SK-N-SH (cell line): Measurements from ENCODE around the gene KDM1A. TPM values are rescaled to one million over a fixed set of nuclear protein-coding genes. Genes with fewer than 3 reads are reported as not detected.

ENCODE experiments used
- CTCF ChIA-PET: fragments of 300-600, 350-600 bp; formaldehyde crosslinking; extraction: SDS; loops from one replicate; lab custom pipeline; 2021; lab: Yijun Ruan, JAX
- POLR2A ChIA-PET: fragments of 350-600 bp; sonication (Branson Sonifier 250); formaldehyde crosslinking; extraction: SDS; loops from one replicate; lab custom pipeline; 2020; ENCODE audit warnings: antibody characterized with exemption, inconsistent platforms; lab: Yijun Ruan, JAX
- DNase-seq: peaks from one replicate; pipeline ENCODE4 v3.0.0; 2012
- H2AFZ ChIP-seq: fragments of 200-600 bp; sonication (generic); 2 replicates; pipeline ENCODE4 v1.8.1; 2016; ENCODE audit warnings: antibody characterized with exemption, mild to moderate bottlenecking, low read depth
- H3F3A ChIP-seq: fragments of 200-600 bp; sonication (generic); replicated peaks from 2 replicates; pipeline ENCODE3; 2016; ENCODE audit warnings: antibody characterized with exemption, mild to moderate bottlenecking; ENCODE audit not compliant: insufficient read depth
- H3K27ac ChIP-seq, 2 experiments: fragments of 200-500 bp in 1 of 2; fragments of 200-600 bp in 1 of 2; sonication (Bioruptor generic) in 1 of 2; sonication (generic), shearing (Covaris generic) in 1 of 2; 2 replicates each; pipeline versions ENCODE4 v1.5.1 to v1.6.1; 2014 to 2016; ENCODE audit warnings: low read depth in 2 of 2, inconsistent platforms in 1 of 2, low read length in 1 of 2, mild to moderate bottlenecking in 1 of 2, mixed read lengths in 1 of 2
- H3K27me3 ChIP-seq: fragments of 200-600 bp; sonication (generic), shearing (Covaris generic); 2 replicates; pipeline ENCODE4 v1.6.1; 2016; ENCODE audit warnings: mixed run types; ENCODE audit not compliant: insufficient read depth
- H3K36me3 ChIP-seq, 2 experiments: fragments of 200-500 bp in 1 of 2; fragments of 200-600 bp in 1 of 2; sonication (Bioruptor generic) in 1 of 2; sonication (generic) in 1 of 2; replicated peaks in 1 of 2; 2 replicates each; pipeline versions ENCODE3 to v1.5.1; 2014 to 2016; ENCODE audit warnings: low read length in 1 of 2, mild to moderate bottlenecking in 1 of 2; ENCODE audit not compliant: insufficient read depth in 2 of 2, control insufficient read depth in 1 of 2
- H3K4me1 ChIP-seq, 2 experiments: fragments of 200-500 bp in 1 of 2; fragments of 200-600 bp in 1 of 2; sonication (Bioruptor generic) in 1 of 2; sonication (generic), shearing (Covaris generic) in 1 of 2; 2 replicates each; pipeline versions ENCODE4 v1.5.1 to v1.6.1; 2014 to 2016; ENCODE audit warnings: low read depth in 1 of 2, low read length in 1 of 2, mixed run types in 1 of 2; ENCODE audit not compliant: insufficient read depth in 2 of 2, control insufficient read depth in 1 of 2
- H3K4me2 ChIP-seq: fragments of 200-600 bp; sonication (generic), shearing (Covaris generic); 2 replicates; pipeline ENCODE4 v1.6.1; 2017; ENCODE audit warnings: mixed run types
- H3K4me3 ChIP-seq, 2 experiments: fragments of 200-500 bp in 1 of 2; fragments of 200-600 bp in 1 of 2; sonication (Bioruptor generic) in 1 of 2; sonication (generic), shearing (Covaris generic) in 1 of 2; 2 replicates each; pipeline versions ENCODE4 v1.5.1 to v1.8.1; 2014 to 2016; ENCODE audit warnings: low read depth in 2 of 2, inconsistent platforms in 1 of 2, low read length in 1 of 2, mild to moderate bottlenecking in 1 of 2, mixed read lengths in 1 of 2, moderate library complexity in 1 of 2
- H3K79me2 ChIP-seq: fragments of 200-600 bp; sonication (generic); 2 replicates; pipeline ENCODE4 v1.8.1; 2017; ENCODE audit warnings: mild to moderate bottlenecking; ENCODE audit not compliant: insufficient read depth
- H3K9ac ChIP-seq: fragments of 200-600 bp; sonication (generic); 2 replicates; pipeline ENCODE4 v1.6.1; 2017; ENCODE audit warnings: mixed run types
- H3K9me2 ChIP-seq: fragments of 200-600 bp; sonication (generic); 2 replicates; pipeline ENCODE4 v1.6.1; 2017; ENCODE audit warnings: mixed run types
- H3K9me3 ChIP-seq: fragments of 200-600 bp; sonication (generic); 2 replicates; pipeline ENCODE4 v1.6.1; 2017; ENCODE audit warnings: mixed run types, mild to moderate bottlenecking, moderate library complexity
- H4K20me1 ChIP-seq: fragments of 200-600 bp; sonication (generic); 2 replicates; pipeline ENCODE4 v1.6.1; 2017; ENCODE audit warnings: mild to moderate bottlenecking, mixed run types; ENCODE audit not compliant: insufficient read depth
- FOSL2 ChIP-seq: IDR thresholded peaks from 2 replicates; pipeline ENCODE4 v1.4.0; 2012; ENCODE audit warnings: low read depth, mild to moderate bottlenecking, moderate library complexity, borderline replicate concordance
- FOXM1 ChIP-seq: IDR thresholded peaks from 2 replicates; pipeline ENCODE4 v1.4.0; 2012; ENCODE audit warnings: low read depth, mild to moderate bottlenecking
- IRF3 ChIP-seq: fragments of 150-350 bp; IDR thresholded peaks from 2 replicates; pipeline ENCODE4 v1.6.1; 2016; ENCODE audit warnings: mild to moderate bottlenecking, low read depth, low read length
- MEF2A ChIP-seq: IDR thresholded peaks from 2 replicates; pipeline ENCODE4 v1.4.0; 2012; ENCODE audit warnings: low read depth, borderline replicate concordance
- RCOR1 ChIP-seq: fragments of 150-350 bp; IDR thresholded peaks from 2 replicates; pipeline ENCODE4 v1.6.1; 2017; ENCODE audit warnings: antibody characterized with exemption, low read length
- SIN3A ChIP-seq: IDR thresholded peaks from 2 replicates; pipeline ENCODE4 v1.6.1; 2012; ENCODE audit warnings: low read depth, mild to moderate bottlenecking, low read length, moderate library complexity, borderline replicate concordance
- SMC3 ChIP-seq: IDR thresholded peaks from 2 replicates; pipeline ENCODE4 v1.6.1; 2012; ENCODE audit warnings: low read depth, low read length, improper control_type of control experiment
- YY1 ChIP-seq: IDR thresholded peaks from 2 replicates; pipeline ENCODE4 v1.4.0; 2012; ENCODE audit warnings: low read depth, mild to moderate bottlenecking
- ZBTB33 ChIP-seq: IDR thresholded peaks from 2 replicates; pipeline ENCODE4 v1.4.0; 2012; ENCODE audit warnings: low read depth, borderline replicate concordance
- WGBS: methylation state at CpG from one replicate; pipeline ENCODE4 v1.1.6; 2017; ENCODE audit warnings: low lambda C conversion rate; 5-methylcytosine and 5-hydroxymethylcytosine counted together
- polyA plus RNA-seq, 3 experiments: library from polyadenylated mRNA; depleted of rRNA; stranded (reverse); fragments of >200 nt; gene quantifications; 2 replicates each; pipeline ENCODE4 v1.2.3, GENCODE V29; 2012

Gene KDM1A
- polyA plus RNA-seq, 1 of the 3 experiments (the other 2 are of a cell fraction): 71.0 TPM

GRCh38 chr1:23108918-23109533, 89.8 kb downstream of the KDM1A start:
- Histone ChIP-seq H3K36me3 (peaks cover 17 to 44% of the 10 kb centered on the region in 2 experiments), H3K4me1 (peaks cover 0 to 5% of the 10 kb centered on the region in 2 experiments; a peak in 2 of 4 replicates), H3K79me2 (peaks cover 84% of the 10 kb centered on the region), H3K4me2 (no peak overlapping the region), H4K20me1 (peaks cover 38% of the 10 kb centered on the region), H3K4me3 (no peak overlapping the region), H2AFZ (no peak overlapping the region), H3K9me3 (no peaks in the 10 kb centered on the region), H3F3A (peaks cover 11% of the 10 kb centered on the region), H3K27me3 (no peaks in the 10 kb centered on the region), H3K9me2 (no peaks in the 10 kb centered on the region), H3K27ac (no peak overlapping the region), H3K9ac (no peak overlapping the region)
- TF ChIP-seq IRF3 (no peak), RCOR1 (no peak)
- ChIA-PET CTCF (interaction anchor here (0.7 to 9.2 kb wide), 7 partner anchors 9 to 134 kb away, joined by 3 to 96 read pairs (median 4); partner anchors contain the start of gene HTR1D), POLR2A (interaction anchor here (1.4 kb wide), 1 partner anchor 10 kb away, joined by 3 read pairs; no protein-coding TSS in a partner anchor)
- DNase-seq: no peak
- WGBS: 86% methylated on average over 4 of the region's 4 CpGs

- H3K27ac ChIP-seq: no peak overlapping the region
- TF ChIP-seq FOSL2 (no peak), SMC3 (no peak), MEF2A (no peak), FOXM1 (no peak)
- TF ChIP-seq, all 33 proteins: peak for 0
- WGBS: 98% methylated on average over 5 of the region's 5 CpGs
- peaks cover 88% of the 10 kb centered on the region for H3K79me2 ChIP-seq
- no peaks in the 10 kb centered on the region for H3K9me2 ChIP-seq
- H4K20me1 ChIP-seq: peaks cover 46% of the 10 kb centered on the region
- ChIA-PET CTCF (interaction anchor here (0.7 to 9.2 kb wide), 5 partner anchors 11 to 120 kb away, joined by 3 to 96 read pairs (median 3); no protein-coding TSS in a partner anchor), POLR2A (no interaction called here)
- no peak overlapping the region for H2AFZ ChIP-seq
- no peaks in the 10 kb centered on the region for H3K9me3 ChIP-seq
- DNase-seq: no peak
- peaks cover 0 to 9% of the 10 kb centered on the region in 2 experiments; a peak in 2 of 4 replicates for H3K4me1 ChIP-seq
- no peak overlapping the region for H3K4me3 ChIP-seq
- H3K27me3 ChIP-seq: no peaks in the 10 kb centered on the region
- H3K4me2 ChIP-seq: no peak overlapping the region
- H3F3A ChIP-seq: peaks cover 5% of the 10 kb centered on the region
- peaks cover 15 to 36% of the 10 kb centered on the region in 2 experiments for H3K36me3 ChIP-seq
- no peak overlapping the region for H3K9ac ChIP-seq
These were observed 91.1 kb downstream of the KDM1A start for GRCh38 chr1:23110391-23110790.

GRCh38 chr1:23111600-23112535, 92.6 kb downstream of the KDM1A start:
- CTCF ChIA-PET: interaction anchor here (0.7 to 9.2 kb wide), 3 partner anchors 12 to 73 kb away, joined by 3 to 96 read pairs (median 45); no protein-coding TSS in a partner anchor
- no peak overlapping the region for H3K4me2 ChIP-seq
- no peak for DNase-seq
- H3K36me3 ChIP-seq: peaks cover 15 to 28% of the 10 kb centered on the region in 2 experiments
- H3K9me3 ChIP-seq: no peaks in the 10 kb centered on the region
- peaks cover 5% of the 10 kb centered on the region for H3F3A ChIP-seq
- H3K27ac ChIP-seq: no peak overlapping the region
- H3K9me2 ChIP-seq: no peaks in the 10 kb centered on the region
- H3K9ac ChIP-seq: no peak overlapping the region
- no peak overlapping the region for H3K4me3 ChIP-seq
- 94% methylated on average over 6 of the region's 6 CpGs for WGBS
- peaks cover 0 to 9% of the 10 kb centered on the region in 2 experiments; a peak in 2 of 4 replicates for H3K4me1 ChIP-seq
- POLR2A ChIA-PET: no interaction called here
- TF ChIP-seq SIN3A: no peak
- no peak for TF ChIP-seq YY1
- no peak for TF ChIP-seq ZBTB33
- no peak for TF ChIP-seq SMC3
- TF ChIP-seq, all 33 proteins: peak for 0
- Histone ChIP-seq H4K20me1 (peaks cover 57% of the 10 kb centered on the region), H2AFZ (no peak overlapping the region), H3K79me2 (peaks cover 94% of the 10 kb centered on the region), H3K27me3 (no peaks in the 10 kb centered on the region)
